GM12878 (cell line): ENCODE measurements around the gene PPOX. TPM values are rescaled to one million over a fixed set of nuclear protein-coding genes. Genes with fewer than 3 reads are reported as not detected.

Experiments used
- ATAC-seq: fragments of 200-7000 bp; cut with Tn5 transposase; 3 replicates; pipeline ENCODE4 v1.9.1; 2020; ENCODE audit warnings: mild to moderate bottlenecking, moderate library complexity
- BruUV-seq: library from RNA; stranded (reverse); fragments of 400-500 nt; replicated peaks from 2 replicates; lab custom pipeline; 2021; lab: Mats Ljungman, UMichigan
- CTCF ChIA-PET: fragments of 300-600 bp; sonication (Branson Sonifier 250); formaldehyde crosslinking; extraction: SDS; loops from one replicate; lab custom pipeline; 2021; ENCODE audit warnings: inconsistent platforms; lab: Yijun Ruan, JAX
- POLR2A ChIA-PET: fragments of 350-600 bp; formaldehyde crosslinking; extraction: SDS; loops from one replicate; lab custom pipeline; 2021; ENCODE audit warnings: inconsistent platforms; lab: Charles Lee
- RAD21 ChIA-PET: fragments of 300-600 bp; sonication (Branson Sonifier 250); formaldehyde crosslinking; loops from one replicate; lab custom pipeline; 2023; ENCODE audit warnings: antibody characterized with exemption; ENCODE audit not compliant: unreplicated experiment; lab: Charles Lee
- SMC1A ChIA-PET: fragments of 300-600 bp; sonication (Branson Sonifier 250); formaldehyde crosslinking; loops from one replicate; lab custom pipeline; 2023; ENCODE audit not compliant: unreplicated experiment, uncharacterized antibody; lab: Charles Lee
- DNase-seq: peaks from one replicate; pipeline ENCODE4 v3.0.0-alpha.2; 2011; ENCODE audit warnings: low read depth, low spot score
- FAIRE-seq: peaks from 3 replicates; lab custom pipeline; 2011; peaks lifted over from hg19 to GRCh38; lab: Jason Lieb, UNC
- H2AFZ ChIP-seq: 2 replicates; pipeline ENCODE4 v1.6.0; 2011; ENCODE audit warnings: low read depth, low read length, control low read depth; ENCODE audit not compliant: control insufficient read depth
- H3K27ac ChIP-seq: 2 replicates; pipeline ENCODE4 v1.5.1; 2011; ENCODE audit warnings: control low read depth; ENCODE audit not compliant: control insufficient read depth, insufficient read depth
- H3K27me3 ChIP-seq, 2 experiments: replicated peaks in 1 of 2; 2 replicates each; pipeline versions ENCODE4 v1.6.0 to v1.6.1; 2011; ENCODE audit warnings: low read length in 1 of 2; ENCODE audit not compliant: control insufficient read depth in 2 of 2, insufficient read depth in 2 of 2
- H3K36me3 ChIP-seq, 2 experiments: 2 replicates each; pipeline ENCODE4 v1.5.1; 2011; ENCODE audit warnings: low read length in 1 of 2; ENCODE audit not compliant: control insufficient read depth in 2 of 2, insufficient read depth in 2 of 2
- H3K4me1 ChIP-seq: 2 replicates; pipeline ENCODE4 v1.6.1; 2011; ENCODE audit warnings: mild to moderate bottlenecking, low read length, moderate library complexity, mixed read lengths; ENCODE audit not compliant: control insufficient read depth, insufficient read depth
- H3K4me2 ChIP-seq: 2 replicates; pipeline ENCODE4 v1.6.0; 2011; ENCODE audit warnings: control low read depth; ENCODE audit not compliant: control insufficient read depth, insufficient read depth
- H3K4me3 ChIP-seq: fragments of 200-600 bp; sonication (generic); 2 replicates; pipeline ENCODE4 v1.5.1; 2016
- H3K79me2 ChIP-seq: 2 replicates; pipeline ENCODE4 v1.6.0; 2011; ENCODE audit warnings: low read length; ENCODE audit not compliant: control insufficient read depth, insufficient read depth
- H3K9ac ChIP-seq: 2 replicates; pipeline ENCODE4 v1.8.0; 2011; ENCODE audit warnings: low read length, control low read depth, mixed read lengths; ENCODE audit not compliant: control insufficient read depth, insufficient read depth
- H3K9me3 ChIP-seq: replicated peaks from 3 replicates; pipeline ENCODE4 v1.5.1; 2011; ENCODE audit warnings: mild to moderate bottlenecking, low read length; ENCODE audit not compliant: control insufficient read depth, insufficient read depth
- H4K20me1 ChIP-seq: 2 replicates; pipeline ENCODE4 v1.6.0; 2011; ENCODE audit not compliant: control insufficient read depth, insufficient read depth
- ATF7 ChIP-seq: fragments of 450-650 bp; IDR thresholded peaks from 2 replicates; pipeline ENCODE4 v1.6.1; 2016; ENCODE audit warnings: low read depth, mild to moderate bottlenecking
- BHLHE40 ChIP-seq, 2 experiments: fragments of 450-650 bp in 1 of 2; IDR thresholded peaks; 2 replicates each; pipeline ENCODE4 v1.6.1; 2011 to 2017; ENCODE audit warnings: low read depth in 2 of 2, borderline replicate concordance in 1 of 2, improper control_type of control experiment in 1 of 2, low read length in 1 of 2, mild to moderate bottlenecking in 1 of 2
- DPF2 ChIP-seq: fragments of 450-650 bp; IDR thresholded peaks from 2 replicates; pipeline ENCODE4 v1.6.1; 2017; ENCODE audit warnings: mild to moderate bottlenecking
- EED ChIP-seq: sonication (generic); IDR thresholded peaks from 2 replicates; pipeline ENCODE4 v1.6.1; 2016; ENCODE audit warnings: antibody characterized with exemption, low read depth
- IKZF1 ChIP-seq: fragments of 450-650 bp; conservative IDR thresholded peaks from 2 replicates; pipeline ENCODE4 v1.6.1; 2017; ENCODE audit warnings: antibody characterized with exemption, mild to moderate bottlenecking
- POLR2A ChIP-seq: IDR thresholded peaks from 2 replicates; pipeline ENCODE4 v1.6.1; 2011; ENCODE audit warnings: low read depth, mild to moderate bottlenecking, low read length
- TCF7 ChIP-seq: IDR thresholded peaks from 2 replicates; pipeline ENCODE4 v1.6.1; 2014; ENCODE audit warnings: antibody characterized with exemption, borderline replicate concordance
- ZNF687 ChIP-seq: fragments of 450-650 bp; IDR thresholded peaks from 2 replicates; pipeline ENCODE4 v1.6.1; 2017; ENCODE audit warnings: mild to moderate bottlenecking, moderate library complexity
- WGBS: methylation state at CpG from one replicate; pipeline ENCODE4 v1.1.6; 2016; ENCODE audit warnings: low lambda C conversion rate; ENCODE audit not compliant: insufficient replicate concordance, insufficient coverage; ENCODE audit errors: missing lambda C conversion rate; 5-methylcytosine and 5-hydroxymethylcytosine counted together
- in situ Hi-C: fragments of 300-500 bp; cut with MboI; formaldehyde crosslinking; loops from 9 replicates; pipeline ENCODE4 v1.14.3; 2018; ENCODE audit warnings: mixed read lengths
- intact Hi-C: fragments of 100-400 bp; cut with micrococcal nuclease; formaldehyde crosslinking; loops from one replicate; pipeline ENCODE4 v1.14.2; 2022; ENCODE audit not compliant: unreplicated experiment
- polyA plus RNA-seq, 11 experiments: library from polyadenylated mRNA; depleted of rRNA in 4 of 11; unstranded in 6 of 11; stranded (reverse) in 5 of 11; fragments of >200 nt; fragmentation: Nextera tagmentation in 4 of 11; fragmentation: Illumina TruSeq in 1 of 11; extraction: Ambion mirVana in 4 of 11; extraction: Trizol in 1 of 11; gene quantifications; 1 replicate in 1 of 11; 2 replicates in 10 of 11; pipeline versions ENCODE4 v1.2.1 to v1.2.3, GENCODE V29; 2011 to 2016; ENCODE audit warnings: inconsistent platforms in 2 of 11, missing spikeins in 2 of 11, low read depth in 1 of 11
- total RNA-seq, 4 experiments: library from RNA; depleted of rRNA in 3 of 4; stranded (reverse); fragments of >200 nt in 3 of 4; fragmentation: Illumina TruSeq in 1 of 4; extraction: Trizol in 1 of 4; gene quantifications; 2 replicates each; pipeline versions ENCODE4 v1.2.1 to v1.2.3, GENCODE V29; 2013 to 2021

The PPOX gene
- total and polyA plus RNA-seq, 10 of the 15 experiments (the other 5 are each of a cell fraction or from before 2014, with no cell fraction given): 8.9 to 31.5 (median 20.3) TPM

GRCh38 chr1:161215076-161215475, 48.9 kb downstream of the PPOX start, which contains the start of gene FCER1G:
TSS of gene FCER1G (plus strand) at chr1:161215295. CDS start at chr1:161215322, 27 bp downstream.
- in situ Hi-C loops (no loop called here), intact Hi-C loops (no loop called here)
- no peak within 1 kb of the TSS for H3K4me2 ChIP-seq
- H3K27me3 ChIP-seq: no peaks in the 10 kb centered on the region
- peaks cover 8 to 28% of the 10 kb centered on the region in 2 experiments for H3K36me3 ChIP-seq
- FAIRE-seq (no peak), DNase-seq (no peak), ATAC-seq (no peak)
- CTCF ChIA-PET: interaction anchor here (0.7 to 17.1 kb wide), 5 partner anchors 8 to 152 kb away, joined by 4 to 385 read pairs (median 16); partner anchors contain the start of genes CFAP126, NDUFS2 and TOMM40L
- H3K9me3 ChIP-seq: no peaks in the 10 kb centered on the region
- H3K9ac ChIP-seq: no peak within 1 kb of the TSS
- H3K4me1 ChIP-seq: peaks cover 21% of the 10 kb centered on the region
- no peak within 1 kb of the TSS for H3K4me3 ChIP-seq
- TF ChIP-seq POLR2A (0 out of 2 replicates have a peak, but pooled peaks have one; percentile 20), IKZF1 (no peak)
- WGBS: 88% methylated on average over 10 of the region's 10 CpGs
- POLR2A ChIA-PET: interaction anchor here (5.7 kb wide), 1 partner anchor 12 kb away, joined by 24 read pairs; the partner anchor contains the start of gene NDUFS2
- no peaks in the 10 kb centered on the region for H3K79me2 ChIP-seq
- H4K20me1 ChIP-seq: no peaks in the 10 kb centered on the region
- no TSS peak for BruUV-seq
- SMC1A ChIA-PET: interaction anchor here (0.9 to 3.1 kb wide), 4 partner anchors 9 to 168 kb away, joined by 3 to 33 read pairs (median 12); partner anchors contain the start of genes APOA2 and TOMM40L
- no peak within 1 kb of the TSS for H3K27ac ChIP-seq
- RAD21 ChIA-PET: interaction anchor here (0.7 to 3.1 kb wide), 2 partner anchors 11 to 13 kb away, joined by 3 to 18 read pairs; partner anchors contain the start of genes NDUFS2 and TOMM40L
- H2AFZ ChIP-seq: no peak within 1 kb of the TSS

GRCh38 chr1:161216945-161217712, 50.9 kb downstream of the PPOX start:
- no TSS peak for BruUV-seq
- SMC1A ChIA-PET: interaction anchor here (0.6 to 3.6 kb wide), 15 partner anchors 9 to 204 kb away, joined by 3 to 33 read pairs (median 5); partner anchors contain the start of genes CFAP126, NDUFS2 and TOMM40L
- POLR2A ChIA-PET: interaction anchor here (0.7 to 5.7 kb wide), 3 partner anchors 14 to 52 kb away, joined by 3 to 24 read pairs (median 5); partner anchors contain the start of genes NDUFS2 and PPOX
- H3K4me1 ChIP-seq: peaks cover 21% of the 10 kb centered on the region
- ATAC-seq (peak; percentile 95), FAIRE-seq (peak; percentile 96), DNase-seq (peak; percentile 92)
- no peaks in the 10 kb centered on the region for H3K27me3 ChIP-seq
- no peak overlapping the region for H3K9ac ChIP-seq
- intact Hi-C loops (no loop called here), in situ Hi-C loops (no loop called here)
- H4K20me1 ChIP-seq: no peaks in the 10 kb centered on the region
- no peaks in the 10 kb centered on the region for H3K9me3 ChIP-seq
- RAD21 ChIA-PET: interaction anchor here (0.6 to 3.1 kb wide), 8 partner anchors 8 to 161 kb away, joined by 3 to 18 read pairs (median 4); partner anchors contain the start of gene TOMM40L
- no peaks in the 10 kb centered on the region for H3K79me2 ChIP-seq
- H3K4me3 ChIP-seq: peak overlapping the region; percentile 8; the same call in 1 of the 2 replicates
- H3K4me2 ChIP-seq: peak overlapping the region; percentile 63
- peaks cover 4 to 13% of the 10 kb centered on the region in 2 experiments for H3K36me3 ChIP-seq
- H2AFZ ChIP-seq: no peak overlapping the region
- CTCF ChIA-PET: interaction anchor here (0.7 to 17.1 kb wide), 11 partner anchors 9 to 183 kb away, joined by 3 to 385 read pairs (median 7); partner anchors contain the start of genes ARHGAP30, CFAP126, NDUFS2 and TOMM40L
- 40% methylated on average over 7 of the region's 7 CpGs for WGBS
- peak overlapping the region; percentile 24 for H3K27ac ChIP-seq
- TF ChIP-seq TCF7: peak; percentile 51; the same call in 1 of the 2 replicates
- TF ChIP-seq EED: peak; percentile 58; the same call in 1 of the 2 replicates
- peak; percentile 44; the same call in 1 of the 2 replicates for TF ChIP-seq DPF2
- TF ChIP-seq ZNF687: 0 out of 2 replicates have a peak, but pooled peaks have one; percentile 14
- peak; percentile 65 for TF ChIP-seq ATF7
- TF ChIP-seq BHLHE40 (IDR thresholded peaks at IDR 0.05; ENCODE audit: borderline replicate concordance in 1 of 2, low read depth in 2 of 2, low read length in 1 of 2): peak; percentile 57 to 80; a peak in 1 of 4 replicates
